DND-41 (cell line): Measurements from ENCODE around the gene GSAP.

ENCODE experiments used
- CTCF ChIP-seq: IDR thresholded peaks from 2 replicates; pipeline ENCODE4 v1.5.1; 2012; ENCODE audit warnings: borderline replicate concordance, low read length, moderate library complexity, mild to moderate bottlenecking; ENCODE audit not compliant: poor library complexity, severe bottlenecking; ENCODE audit errors: extremely low read depth
- EZH2 ChIP-seq: IDR thresholded peaks from 3 replicates; pipeline ENCODE4 v1.6.1; 2012; ENCODE audit warnings: borderline replicate concordance, low read depth, mild to moderate bottlenecking, moderate library complexity, low read length, inconsistent platforms; ENCODE audit not compliant: severe bottlenecking

DNA sequence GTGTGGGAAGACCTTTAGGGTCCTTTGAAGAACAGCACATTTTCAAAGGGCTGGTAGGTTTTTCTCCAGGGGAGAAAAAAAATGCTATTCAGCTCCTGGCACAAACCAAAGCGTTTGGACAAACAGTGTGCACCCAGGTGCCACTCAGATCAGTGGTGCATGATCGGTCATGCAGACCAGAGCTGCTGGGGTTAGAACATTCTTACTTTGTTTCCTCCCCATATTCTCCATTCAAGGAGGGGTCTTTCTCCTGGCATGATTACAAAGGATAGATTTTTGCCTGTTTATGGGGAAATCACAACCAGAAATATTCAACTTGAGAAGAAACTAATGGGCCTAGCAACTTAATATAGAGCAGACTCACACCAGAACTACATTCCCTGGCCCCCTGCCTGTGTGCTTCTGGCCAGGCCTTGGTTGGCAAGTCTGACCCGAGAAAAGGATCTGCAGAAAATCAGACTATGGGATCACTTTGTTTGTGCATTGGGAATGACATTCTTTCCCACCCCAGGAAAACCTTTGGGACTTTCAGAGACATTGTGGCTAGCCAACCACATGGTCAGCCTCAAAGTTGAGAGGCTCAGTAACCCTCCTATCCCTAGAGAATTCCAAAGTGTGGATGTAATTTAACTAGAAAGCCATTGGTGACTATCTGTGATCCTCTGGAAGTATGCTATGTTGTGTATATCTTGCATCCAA is 134.2 kb downstream of the GSAP start:
- TF ChIP-seq EZH2: no peak
- no peak for TF ChIP-seq CTCF
